ENCODE results near the gene ADAMTS2.
"Not testable (repeated sequence)": the region's sequence is repeated elsewhere in the genome, so short reads cannot be mapped to it uniquely, and the experiment has no call there.

The ADAMTS2 gene

GRCh38 chr5:179115845-179116524, 229.3 kb downstream of the ADAMTS2 start:
- H3K27ac ChIP-seq: no peak overlapping the region
- DNase-seq (ENCODE audit: low read depth, low spot score): no peak
- TF ChIP-seq FOXP2 (optimal IDR thresholded peaks at IDR 0.05; ENCODE audit: control extremely low read depth, extremely low read length, insufficient read depth): no peak
- TF ChIP-seq EZH2 (IDR thresholded peaks at IDR 0.05): no peak
- no peak for TF ChIP-seq POLR2AphosphoS5 (IDR thresholded peaks at IDR 0.05; ENCODE audit: borderline replicate concordance, low read depth, low read length)
- H3K4me3 ChIP-seq: no peak overlapping the region
- no peaks in the 10 kb centered on the region for H3K36me3 ChIP-seq (ENCODE audit: insufficient read depth, low read length)
- H3K9me3 ChIP-seq (ENCODE audit: low read depth, low read length): no peaks in the 10 kb centered on the region
- H3K9ac ChIP-seq (ENCODE audit: insufficient read length): no peak overlapping the region

DNA sequence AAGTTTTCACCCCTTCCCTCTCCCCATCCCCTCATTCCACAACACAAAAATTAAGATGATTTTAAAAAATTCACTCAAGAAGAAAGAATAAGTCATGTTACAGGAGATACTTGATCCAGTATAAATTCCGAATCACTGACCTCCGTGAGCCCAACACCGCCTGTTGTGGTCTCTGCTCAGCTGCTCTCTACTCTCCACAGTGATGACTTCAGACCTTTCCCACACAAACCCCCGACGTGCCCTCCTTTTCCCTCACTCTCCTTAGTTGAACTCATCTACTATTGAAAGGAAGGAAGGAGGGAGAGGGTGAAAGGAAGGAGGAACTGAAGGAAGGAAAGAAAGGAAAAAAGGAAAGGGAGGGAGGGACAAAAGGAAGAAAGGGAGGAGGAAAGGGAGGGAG, 230.0 kb downstream of the ADAMTS2 start:
- DNase-seq (ENCODE audit: low read depth, low spot score): no peak
- Histone ChIP-seq H3K4me3 (no peak overlapping the region), H3K27ac (no peak overlapping the region), H3K36me3 (ENCODE audit: insufficient read depth, low read length) (no peaks in the 10 kb centered on the region), H3K9me3 (ENCODE audit: low read depth, low read length) (no peaks in the 10 kb centered on the region), H3K9ac (ENCODE audit: insufficient read length) (no peak overlapping the region)
- TF ChIP-seq POLR2AphosphoS5 (IDR thresholded peaks at IDR 0.05; ENCODE audit: borderline replicate concordance, low read depth, low read length): no peak
- TF ChIP-seq EZH2 (IDR thresholded peaks at IDR 0.05): no peak
- no peak for TF ChIP-seq FOXP2 (optimal IDR thresholded peaks at IDR 0.05; ENCODE audit: control extremely low read depth, extremely low read length, insufficient read depth)

DNA sequence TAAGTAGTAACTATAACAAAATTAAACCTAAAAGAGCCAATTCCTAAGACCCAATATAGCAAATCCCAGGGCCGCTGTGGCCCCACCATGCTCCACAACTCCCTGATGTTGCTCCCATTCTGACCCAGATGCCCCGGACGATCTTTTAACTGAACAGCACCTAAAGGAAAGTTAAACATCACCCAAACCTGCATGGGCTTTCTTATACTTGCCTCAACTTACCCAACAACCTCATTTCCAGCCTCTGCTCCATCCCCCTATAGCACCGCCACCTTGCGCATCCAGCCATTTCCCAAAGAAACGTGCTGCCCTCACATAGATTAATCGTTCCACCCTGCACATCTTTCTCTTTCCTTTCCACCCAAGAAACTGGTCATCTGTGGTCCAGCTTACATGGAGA, 230.5 kb downstream of the ADAMTS2 start:
- Histone ChIP-seq H3K4me3 (no peak overlapping the region), H3K27ac (no peak overlapping the region), H3K36me3 (ENCODE audit: insufficient read depth, low read length) (no peaks in the 10 kb centered on the region), H3K9me3 (ENCODE audit: low read depth, low read length) (no peaks in the 10 kb centered on the region), H3K9ac (ENCODE audit: insufficient read length) (no peak overlapping the region)
- TF ChIP-seq EZH2 (IDR thresholded peaks at IDR 0.05) (no peak), POLR2AphosphoS5 (IDR thresholded peaks at IDR 0.05; ENCODE audit: borderline replicate concordance, low read depth, low read length) (no peak), FOXP2 (optimal IDR thresholded peaks at IDR 0.05; ENCODE audit: control extremely low read depth, extremely low read length, insufficient read depth) (no peak)
- no peak for DNase-seq (ENCODE audit: low read depth, low spot score)

- Histone ChIP-seq H3K27ac (no peak overlapping the region), H3K4me3 (no peak overlapping the region), H3K9me3 (ENCODE audit: low read depth, low read length) (no peaks in the 10 kb centered on the region), H3K9ac (ENCODE audit: insufficient read length) (no peak overlapping the region), H3K36me3 (ENCODE audit: insufficient read depth, low read length) (no peaks in the 10 kb centered on the region)
- DNase-seq (ENCODE audit: low read depth, low spot score): no peak
- TF ChIP-seq FOXP2 (optimal IDR thresholded peaks at IDR 0.05; ENCODE audit: control extremely low read depth, extremely low read length, insufficient read depth): no peak
- TF ChIP-seq POLR2AphosphoS5 (IDR thresholded peaks at IDR 0.05; ENCODE audit: borderline replicate concordance, low read depth, low read length): no peak
- TF ChIP-seq EZH2 (IDR thresholded peaks at IDR 0.05): no peak
Observed at GRCh38 chr5:179113945-179114641, 231.2 kb downstream of the ADAMTS2 start.

DNA sequence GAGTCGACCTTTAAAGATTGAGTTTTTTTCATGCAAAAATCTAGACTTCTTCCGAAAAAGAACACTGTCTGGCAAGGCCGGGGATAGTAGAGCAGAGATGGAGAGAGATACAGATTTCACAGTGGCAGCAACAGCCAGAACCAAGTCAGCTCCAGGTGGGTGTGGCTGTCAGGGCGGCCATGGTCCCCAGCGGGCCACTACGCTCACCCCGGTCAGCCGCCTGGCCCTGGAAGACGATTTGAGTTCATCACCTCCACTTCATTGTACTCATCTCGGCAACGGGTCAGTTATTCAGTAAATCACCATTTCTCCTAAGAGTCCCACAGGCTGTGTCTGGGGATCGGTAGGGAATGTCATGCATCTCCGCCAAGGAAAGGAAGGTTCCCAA, 232.1 kb downstream of the ADAMTS2 start:
- H3K4me3 ChIP-seq: no peak overlapping the region
- no peak overlapping the region for H3K27ac ChIP-seq
- no peak overlapping the region for H3K9ac ChIP-seq (ENCODE audit: insufficient read length)
- H3K36me3 ChIP-seq (ENCODE audit: insufficient read depth, low read length): no peaks in the 10 kb centered on the region
- TF ChIP-seq POLR2AphosphoS5 (IDR thresholded peaks at IDR 0.05; ENCODE audit: borderline replicate concordance, low read depth, low read length): no peak
- no peaks in the 10 kb centered on the region for H3K9me3 ChIP-seq (ENCODE audit: low read depth, low read length)
- no peak for DNase-seq (ENCODE audit: low read depth, low spot score)

DNA sequence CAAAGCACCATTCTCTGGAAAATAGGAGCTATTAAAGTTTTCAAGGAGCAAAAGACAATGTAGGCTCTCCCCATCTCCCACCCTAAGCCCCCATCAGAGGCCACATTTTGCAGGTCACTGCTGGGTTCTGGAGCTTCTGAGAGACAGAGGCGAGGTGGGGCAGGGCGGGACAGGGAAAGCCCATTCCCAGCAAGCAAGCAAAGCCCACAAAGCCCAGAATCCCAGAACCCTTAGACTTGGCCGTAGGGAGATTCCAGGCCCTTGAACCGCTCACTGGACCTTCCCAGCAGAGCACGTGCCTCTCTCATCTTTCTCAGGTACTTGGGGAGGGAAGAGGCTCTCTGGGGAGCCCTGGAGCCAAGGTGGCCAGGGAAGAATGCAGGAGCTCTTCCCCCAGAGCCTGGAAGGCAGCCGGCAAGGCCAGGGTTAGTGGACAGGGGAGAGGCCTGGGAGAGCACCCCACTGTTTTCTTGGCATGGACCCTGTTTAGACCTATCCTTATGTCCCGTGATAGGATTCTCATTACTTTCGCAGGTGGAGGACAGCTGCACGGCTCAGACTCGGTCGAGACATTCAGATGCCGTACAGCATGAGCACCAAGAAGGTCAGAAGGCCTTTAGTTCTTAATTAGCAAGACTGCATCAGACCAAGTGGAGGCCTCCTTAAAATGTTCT, 232.7 kb downstream of the ADAMTS2 start:
- no peaks in the 10 kb centered on the region for H3K9me3 ChIP-seq (ENCODE audit: low read depth, low read length)
- TF ChIP-seq EZH2 (IDR thresholded peaks at IDR 0.05) (no peak), POLR2AphosphoS5 (IDR thresholded peaks at IDR 0.05; ENCODE audit: borderline replicate concordance, low read depth, low read length) (no peak), FOXP2 (optimal IDR thresholded peaks at IDR 0.05; ENCODE audit: control extremely low read depth, extremely low read length, insufficient read depth) (no peak)
- no peak overlapping the region for H3K4me3 ChIP-seq
- no peak for DNase-seq (ENCODE audit: low read depth, low spot score)
- no peak overlapping the region for H3K9ac ChIP-seq (ENCODE audit: insufficient read length)
- H3K27ac ChIP-seq: no peak overlapping the region
- no peaks in the 10 kb centered on the region for H3K36me3 ChIP-seq (ENCODE audit: insufficient read depth, low read length)

DNA sequence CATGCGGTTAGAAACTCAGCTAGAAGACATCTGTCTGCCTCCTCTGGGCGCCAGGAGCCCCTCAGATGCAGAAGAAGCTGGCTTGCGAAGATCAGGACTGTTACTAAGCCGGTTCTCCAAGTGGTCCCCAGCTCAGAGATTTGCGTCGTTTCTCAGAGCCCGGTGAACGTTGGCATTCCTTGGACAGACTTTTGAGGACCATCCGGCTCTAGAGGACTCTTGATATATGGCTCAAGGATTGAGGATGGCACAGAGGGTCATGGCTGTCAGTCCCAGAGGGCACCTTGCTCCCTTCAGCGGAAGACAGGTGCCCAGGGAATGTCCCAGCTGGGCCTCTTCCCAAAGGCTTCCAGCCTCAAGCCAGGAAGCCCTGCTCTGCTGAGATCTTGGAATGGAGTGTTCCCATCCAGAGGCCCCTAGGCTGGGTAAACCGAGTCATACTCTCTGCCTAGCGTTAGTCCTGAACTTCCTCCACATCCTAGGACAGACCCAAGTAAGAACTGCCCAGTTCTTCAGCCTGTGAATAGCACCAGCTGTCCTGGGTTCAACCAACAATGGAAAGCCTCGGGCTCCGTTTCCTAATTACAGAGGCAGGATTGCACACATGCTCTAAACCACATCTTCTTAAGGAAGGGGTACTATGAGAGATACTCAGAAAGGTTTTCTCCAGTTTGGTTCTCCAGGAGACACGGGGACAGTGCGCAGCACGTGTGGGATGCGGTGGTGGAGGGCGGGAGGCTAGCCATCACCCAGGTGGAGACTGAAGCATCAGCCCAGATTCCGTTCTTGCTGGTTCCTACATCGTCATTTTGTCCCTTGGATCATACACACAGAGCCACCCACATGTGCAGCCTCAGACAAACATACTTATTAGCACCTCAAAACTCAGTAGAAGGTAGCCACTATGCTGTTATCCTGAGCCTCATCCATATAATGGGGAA, 233.7 kb downstream of the ADAMTS2 start:
- H3K36me3 ChIP-seq (ENCODE audit: insufficient read depth, low read length): no peaks in the 10 kb centered on the region
- no peaks in the 10 kb centered on the region for H3K9me3 ChIP-seq (ENCODE audit: low read depth, low read length)
- DNase-seq (ENCODE audit: low read depth, low spot score): no peak
- H3K4me3 ChIP-seq: no peak overlapping the region
- no peak overlapping the region for H3K27ac ChIP-seq
- TF ChIP-seq EZH2 (IDR thresholded peaks at IDR 0.05): no peak
- TF ChIP-seq FOXP2 (optimal IDR thresholded peaks at IDR 0.05; ENCODE audit: control extremely low read depth, extremely low read length, insufficient read depth): no peak
- TF ChIP-seq POLR2AphosphoS5 (IDR thresholded peaks at IDR 0.05; ENCODE audit: borderline replicate concordance, low read depth, low read length): no peak
- H3K9ac ChIP-seq (ENCODE audit: insufficient read length): no peak overlapping the region

GRCh38 chr5:179110528-179110927, 234.7 kb downstream of the ADAMTS2 start:
- no peak for TF ChIP-seq POLR2AphosphoS5 (IDR thresholded peaks at IDR 0.05; ENCODE audit: borderline replicate concordance, low read depth, low read length)
- TF ChIP-seq FOXP2 (optimal IDR thresholded peaks at IDR 0.05; ENCODE audit: control extremely low read depth, extremely low read length, insufficient read depth): no peak
- no peak for TF ChIP-seq EZH2 (IDR thresholded peaks at IDR 0.05)
- no peak overlapping the region for H3K27ac ChIP-seq
- H3K4me3 ChIP-seq: no peak overlapping the region
- no peaks in the 10 kb centered on the region for H3K36me3 ChIP-seq (ENCODE audit: insufficient read depth, low read length)
- no peak overlapping the region for H3K9ac ChIP-seq (ENCODE audit: insufficient read length)
- no peaks in the 10 kb centered on the region for H3K9me3 ChIP-seq (ENCODE audit: low read depth, low read length)
- no peak for DNase-seq (ENCODE audit: low read depth, low spot score)

- H3K9me3 ChIP-seq (ENCODE audit: low read depth, low read length); H3K4me3 ChIP-seq; DNase-seq (ENCODE audit: low read depth, low spot score); H3K36me3 ChIP-seq (ENCODE audit: insufficient read depth, low read length); H3K27ac ChIP-seq; H3K9ac ChIP-seq (ENCODE audit: insufficient read length): not testable (repeated sequence)
Observed at GRCh38 chr5:179101282-179101681, 244.0 kb downstream of the ADAMTS2 start.
